H1 (cell line): ENCODE results near the gene NT5C3B. TPM values are rescaled to one million over a fixed set of nuclear protein-coding genes. Genes with fewer than 3 reads are reported as not detected.
A peak's percentile ranks its signal among the peaks of the same experiment; 100 is the strongest.

Experiments
- CTCF ChIA-PET: fragments of 300-600 bp; sonication (Branson Sonifier 250); formaldehyde crosslinking; loops from one replicate; lab custom pipeline; 2021; ENCODE audit not compliant: partially characterized antibody; lab: Charles Lee
- POLR2A ChIA-PET: fragments of 300-600 bp; sonication (Branson Sonifier 250); formaldehyde crosslinking; loops from one replicate; lab custom pipeline; 2021; ENCODE audit warnings: inconsistent platforms; ENCODE audit not compliant: partially characterized antibody; lab: Charles Lee
- DNase-seq, 2 experiments: peaks; one replicate each; pipeline versions ENCODE4 v3.0.0 to v3.0.0-alpha.2; 2010 to 2022; ENCODE audit warnings: low spot score in 2 of 2, low read depth in 1 of 2, mixed read lengths in 1 of 2
- FAIRE-seq: peaks from 2 replicates; lab custom pipeline; 2011; peaks lifted over from hg19 to GRCh38; lab: Jason Lieb, UNC
- H2AFZ ChIP-seq: 2 replicates; pipeline ENCODE4 v1.8.1; 2012; ENCODE audit warnings: low read length, inconsistent platforms
- H2AK5ac ChIP-seq: 2 replicates; pipeline ENCODE4 v1.6.1; 2013; ENCODE audit warnings: low read depth, low read length
- H2BK120ac ChIP-seq: replicated peaks from 2 replicates; pipeline ENCODE3; 2013; ENCODE audit warnings: low read depth, low read length, inconsistent platforms
- H2BK12ac ChIP-seq: 2 replicates; pipeline ENCODE4 v1.6.1; 2013; ENCODE audit warnings: low read depth, low read length
- H2BK15ac ChIP-seq: 2 replicates; pipeline ENCODE4 v1.6.1; 2013; ENCODE audit warnings: low read length
- H2BK20ac ChIP-seq: 2 replicates; pipeline ENCODE4 v1.6.1; 2013; ENCODE audit warnings: low read length
- H2BK5ac ChIP-seq: 2 replicates; pipeline ENCODE4 v1.6.1; 2013; ENCODE audit warnings: low read depth, low read length
- H3K14ac ChIP-seq: 2 replicates; pipeline ENCODE4 v1.6.1; 2013; ENCODE audit warnings: inconsistent platforms; ENCODE audit not compliant: insufficient read length
- H3K18ac ChIP-seq: 2 replicates; pipeline ENCODE4 v1.6.1; 2013; ENCODE audit warnings: low read length; ENCODE audit errors: extremely low read depth
- H3K23ac ChIP-seq: 2 replicates; pipeline ENCODE4 v1.6.1; 2013; ENCODE audit warnings: inconsistent platforms; ENCODE audit not compliant: insufficient read length
- H3K23me2 ChIP-seq: 2 replicates; pipeline ENCODE4 v1.6.1; 2013; ENCODE audit warnings: low read depth, low read length
- H3K27ac ChIP-seq: 2 replicates; pipeline ENCODE4 v1.6.1; 2011; ENCODE audit warnings: low read depth, low read length, inconsistent platforms
- H3K27me3 ChIP-seq, 4 experiments: replicated peaks in 1 of 4; 1 replicate in 1 of 4; 2 replicates in 3 of 4; pipeline versions ENCODE4 v1.6.1 to v1.8.1; 2011 to 2013; ENCODE audit warnings: low read length in 3 of 4, mild to moderate bottlenecking in 3 of 4, inconsistent platforms in 2 of 4, mixed read lengths in 2 of 4, moderate library complexity in 1 of 4; ENCODE audit not compliant: control insufficient read depth in 3 of 4, insufficient read depth in 3 of 4; ENCODE audit errors: extremely low read depth in 1 of 4
- H3K36me3 ChIP-seq, 4 experiments: 2 replicates each; pipeline versions ENCODE4 v1.6.1 to v1.8.1; 2011 to 2013; ENCODE audit warnings: mild to moderate bottlenecking in 4 of 4, low read length in 3 of 4, moderate library complexity in 2 of 4, control low read depth in 1 of 4, inconsistent platforms in 1 of 4; ENCODE audit not compliant: insufficient read depth in 4 of 4, control insufficient read depth in 2 of 4
- H3K4ac ChIP-seq: replicated peaks from 2 replicates; pipeline ENCODE3; 2013; ENCODE audit warnings: low read length, low read depth, mixed read lengths, inconsistent platforms; ENCODE audit not compliant: insufficient read length
- H3K4me1 ChIP-seq, 4 experiments: replicated peaks in 1 of 4; 1 replicate in 1 of 4; 2 replicates in 3 of 4; pipeline versions ENCODE4 v1.6.1 to v1.8.1; 2011 to 2013; ENCODE audit warnings: low read length in 3 of 4, inconsistent platforms in 2 of 4, mixed read lengths in 1 of 4; ENCODE audit not compliant: insufficient read depth in 4 of 4, control insufficient read depth in 3 of 4
- H3K4me2 ChIP-seq, 2 experiments: 2 replicates each; pipeline versions ENCODE4 v1.6.1 to v1.8.1; 2011 to 2013; ENCODE audit warnings: low read depth in 2 of 2, low read length in 2 of 2, control low read depth in 1 of 2, inconsistent platforms in 1 of 2, mild to moderate bottlenecking in 1 of 2; ENCODE audit not compliant: insufficient read depth in 1 of 2
- H3K4me3 ChIP-seq, 4 experiments: fragments of 200-600, 300-600 bp in 1 of 4; sonication (generic), shearing (Covaris generic), sonication (Bioruptor Twin) in 1 of 4; 2 replicates each; pipeline versions ENCODE4 v1.5.1 to v1.8.1; 2011 to 2016; ENCODE audit warnings: low read length in 4 of 4, low read depth in 3 of 4, control low read depth in 2 of 4, inconsistent platforms in 2 of 4, mild to moderate bottlenecking in 2 of 4, mixed read lengths in 1 of 4, moderate library complexity in 1 of 4; ENCODE audit not compliant: insufficient read depth in 2 of 4; ENCODE audit errors: extremely low read depth in 1 of 4
- H3K56ac ChIP-seq: replicated peaks from 2 replicates; pipeline ENCODE3; 2013; ENCODE audit warnings: low read depth, mild to moderate bottlenecking, mixed read lengths, low read length, inconsistent platforms; ENCODE audit not compliant: insufficient read length
- H3K79me1 ChIP-seq: 2 replicates; pipeline ENCODE4 v1.6.1; 2013; ENCODE audit warnings: low read depth, low read length, control low read depth
- H3K79me2 ChIP-seq, 2 experiments: 2 replicates each; pipeline versions ENCODE4 v1.6.1 to v1.8.1; 2012 to 2013; ENCODE audit warnings: low read length in 2 of 2, mild to moderate bottlenecking in 2 of 2, inconsistent platforms in 1 of 2; ENCODE audit not compliant: insufficient read depth in 2 of 2, control insufficient read depth in 1 of 2
- H3K9ac ChIP-seq, 4 experiments: replicated peaks in 1 of 4; 1 replicate in 1 of 4; 2 replicates in 3 of 4; pipeline versions ENCODE4 v1.6.1 to v1.8.1; 2011 to 2013; ENCODE audit warnings: low read depth in 3 of 4, low read length in 3 of 4, control low read depth in 2 of 4, mild to moderate bottlenecking in 2 of 4, moderate library complexity in 2 of 4, inconsistent platforms in 1 of 4; ENCODE audit errors: extremely low read depth in 1 of 4
- H3K9me3 ChIP-seq, 2 experiments: 2 replicates each; pipeline versions ENCODE4 v1.6.1 to v1.8.1; 2012 to 2013; ENCODE audit warnings: mild to moderate bottlenecking in 2 of 2, moderate library complexity in 2 of 2, control low read depth in 1 of 2, inconsistent platforms in 1 of 2, low read depth in 1 of 2, low read length in 1 of 2, mixed read lengths in 1 of 2; ENCODE audit not compliant: insufficient read depth in 2 of 2
- H4K20me1 ChIP-seq, 2 experiments: replicated peaks in 1 of 2; 2 replicates each; pipeline versions ENCODE3 to v1.8.1; 2011 to 2013; ENCODE audit warnings: inconsistent platforms in 2 of 2, low read length in 2 of 2, mild to moderate bottlenecking in 1 of 2; ENCODE audit not compliant: insufficient read depth in 2 of 2, control insufficient read depth in 1 of 2
- H4K5ac ChIP-seq: 2 replicates; pipeline ENCODE4 v1.6.1; 2013; ENCODE audit warnings: low read length, low read depth, mixed read lengths, inconsistent platforms; ENCODE audit not compliant: insufficient read length
- H4K8ac ChIP-seq: 2 replicates; pipeline ENCODE4 v1.8.0; 2013; ENCODE audit warnings: mild to moderate bottlenecking, moderate library complexity, low read length, inconsistent platforms; ENCODE audit not compliant: insufficient read depth; ENCODE audit errors: extremely low read depth
- H4K91ac ChIP-seq: replicated peaks from 2 replicates; pipeline ENCODE3; 2013; ENCODE audit warnings: low read length, mixed read lengths, inconsistent platforms; ENCODE audit not compliant: insufficient read length
- CBX5 ChIP-seq: fragments of 300-800, 300-1000 bp; sonication (generic); IDR thresholded peaks from 2 replicates; pipeline ENCODE4 v1.7.1; 2016; ENCODE audit warnings: antibody characterized with exemption, low read length, low read depth
- CTBP2 ChIP-seq: IDR thresholded peaks from 2 replicates; pipeline ENCODE4 v1.7.0; 2011; ENCODE audit warnings: borderline replicate concordance, mild to moderate bottlenecking, moderate library complexity, mixed read lengths, low read length; ENCODE audit not compliant: insufficient read depth, insufficient read length
- WGBS, 2 experiments: shearing (Covaris generic) in 1 of 2; methylation state at CpG; one replicate each; pipeline versions ENCODE4 v1.1.6 to v1.1.7; 2013 to 2015; ENCODE audit warnings: low lambda C conversion rate in 2 of 2, mixed read lengths in 2 of 2, inconsistent platforms in 1 of 2, low coverage in 1 of 2, missing lambda C conversion rate in 1 of 2; ENCODE audit not compliant: insufficient replicate concordance in 2 of 2, insufficient coverage in 1 of 2, insufficient read length in 1 of 2; ENCODE audit errors: extremely low coverage in 1 of 2, missing lambda C conversion rate in 1 of 2; 5-methylcytosine and 5-hydroxymethylcytosine counted together
- polyA plus RNA-seq, 7 experiments: library from polyadenylated mRNA; depleted of rRNA in 3 of 7; stranded (reverse) in 5 of 7; unstranded in 2 of 7; fragments of >200 nt in 5 of 7; fragments of 200-250 nt in 2 of 7; gene quantifications; 1 replicate in 5 of 7; 2 replicates in 1 of 7; 4 replicates in 1 of 7; pipeline versions ENCODE4 v1.2.1 to v1.2.3, GENCODE V29; 2011 to 2013; ENCODE audit warnings: missing spikeins in 2 of 7, mixed read lengths in 2 of 7
- total RNA-seq: library from RNA; stranded (reverse); fragmentation: NEBNext Ultra II Directional; extraction: Animal tissue kit (Norgen Biotek cat#: 25700); gene quantifications from 2 replicates; pipeline ENCODE4 v1.2.1, GENCODE V29; 2021

The NT5C3B gene
- total and polyA plus RNA-seq, 2 of the 8 experiments (the other 6 are each of a cell fraction or from before 2014, with no cell fraction given): 68.7 to 94.5 TPM

DNA sequence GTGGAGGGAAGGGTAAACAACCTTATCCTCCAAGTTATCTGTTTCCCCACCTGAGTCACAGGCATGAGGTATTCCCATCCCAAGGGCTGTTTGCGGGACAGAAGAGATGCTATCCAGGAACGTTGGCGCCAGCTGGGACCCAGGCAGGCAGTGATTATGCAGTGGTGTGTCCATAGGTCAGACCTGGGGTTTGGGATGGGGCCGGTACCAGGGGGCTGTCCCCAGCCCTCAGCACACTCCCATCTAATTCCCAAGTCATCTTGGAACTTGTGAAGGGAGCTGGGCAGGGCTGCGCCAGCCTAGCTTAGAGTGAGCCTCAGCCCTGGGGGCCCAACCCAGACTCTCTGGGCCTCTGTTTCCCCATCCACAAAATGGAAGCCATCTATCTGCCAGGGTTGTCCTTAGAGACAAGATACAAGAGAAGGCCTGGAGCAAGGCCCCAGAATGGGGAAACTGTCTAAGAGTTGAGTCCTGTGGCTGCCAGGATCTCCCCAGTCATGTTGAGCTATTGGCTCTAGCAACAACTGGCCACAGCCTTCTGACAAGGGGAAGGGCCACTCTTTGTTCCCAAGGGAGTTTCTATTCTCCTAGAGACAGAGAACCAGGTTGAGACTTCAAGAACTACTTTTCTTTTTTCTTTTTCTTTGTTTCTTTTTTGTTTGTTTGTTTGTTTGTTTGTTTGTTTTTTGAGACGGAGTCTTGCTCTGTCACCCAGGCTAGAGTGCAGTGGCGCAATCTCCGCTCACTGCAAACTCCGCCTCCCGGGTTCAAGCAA is 39.7 kb downstream of the NT5C3B start:
- Histone ChIP-seq H3K79me2 (no peaks in the 10 kb centered on the region), H2BK5ac (no peak overlapping the region), H2BK120ac (no peak overlapping the region), H3K27ac (no peak overlapping the region), H2BK20ac (no peak overlapping the region), H3K9ac (no peak overlapping the region), H3K4me1 (peaks cover 10 to 29% (median 23%) of the 10 kb centered on the region in 4 experiments), H3K27me3 (peaks cover 0 to 4% (median 2%) of the 10 kb centered on the region in 4 experiments; a peak in 4 of 7 replicates), H3K23me2 (peaks cover 2% of the 10 kb centered on the region; the same call in 1 of the 2 replicates), H2BK15ac (no peak overlapping the region), H3K56ac (no peak overlapping the region), H4K8ac (0 out of 2 replicates have a peak overlapping the region, but pooled peaks have one; percentile 3), H3K14ac (no peak overlapping the region), H3K23ac (no peak overlapping the region), H2AFZ (no peak overlapping the region), H3K18ac (no peak overlapping the region), H3K4ac (no peak overlapping the region), H3K9me3 (no peaks in the 10 kb centered on the region), H2AK5ac (no peak overlapping the region), H3K4me3 (no peak overlapping the region), H3K36me3 (no peaks in the 10 kb centered on the region), H3K79me1 (no peaks in the 10 kb centered on the region), H2BK12ac (no peak overlapping the region), H4K5ac (no peak overlapping the region), H3K4me2 (no peak overlapping the region), H4K20me1 (no peaks in the 10 kb centered on the region), H4K91ac (no peak overlapping the region)
- WGBS, 2 experiments: 91% methylated on average over 10 of the region's 10 CpGs; no CpG with 5 or more reads in 1 of the 2 experiments
- FAIRE-seq: no peak
- ChIA-PET POLR2A (interaction anchor here (0.7 to 4.2 kb wide), 6 partner anchors 9 to 108 kb away, joined by 3 to 41 read pairs (median 3); partner anchors contain the start of gene JUP), CTCF (interaction anchor here (0.6 to 10.9 kb wide), 6 partner anchors 8 to 168 kb away, joined by 3 to 149 read pairs (median 3); partner anchors contain the start of gene JUP)
- no peak for DNase-seq
- TF ChIP-seq CTBP2 (no peak), CBX5 (no peak)
